Fibroblast of skin of abdomen (primary cell): Measurements from ENCODE around the gene ZMYND8.

ENCODE experiments used
- DNase-seq: peaks from one replicate; pipeline ENCODE4 v3.0.0-alpha.2; 2013

ZMYND8 gene

GRCh38 chr20:47173596-47174216 is 182.8 kb downstream of the ZMYND8 start:
- DNase-seq = no peak

GRCh38 chr20:47172579-47172978 is 183.9 kb downstream of the ZMYND8 start:
- DNase-seq = no peak

- no peak for DNase-seq
Measured at GRCh38 chr20:47167846-47168245, 188.7 kb downstream of the ZMYND8 start.

GRCh38 chr20:47165376-47165865 is 191.1 kb downstream of the ZMYND8 start:
- no peak for DNase-seq

- no peak for DNase-seq
Measured at GRCh38 chr20:47164140-47164539, 192.4 kb downstream of the ZMYND8 start.

- no peak for DNase-seq
Measured at GRCh38 chr20:47161411-47161810, 195.1 kb downstream of the ZMYND8 start.

GRCh38 chr20:47160992-47161391 is 195.5 kb downstream of the ZMYND8 start:
- no peak for DNase-seq

- no peak for DNase-seq
Measured at GRCh38 chr20:47160240-47160639, 196.3 kb downstream of the ZMYND8 start.
